Measurements from ENCODE around the gene DTNBP1. TPM values are rescaled to one million over a fixed set of nuclear protein-coding genes. Genes with fewer than 3 reads are reported as not detected.
"Not testable (repeated sequence)": the region's sequence is repeated elsewhere in the genome, so short reads cannot be mapped to it uniquely, and the experiment has no call there.

Gene DTNBP1
- polyA plus RNA-seq, 1 experiment: 19.1 TPM

- CTCF ChIA-PET: interaction anchor here (1.1 to 1.5 kb wide), 2 partner anchors 26 to 79 kb away, joined by 3 to 4 read pairs; no protein-coding TSS in a partner anchor
- POLR2A ChIA-PET: no interaction called here
- DNase-seq (ENCODE audit: low read depth): no peak
- no peak for TF ChIP-seq CTCF (IDR thresholded peaks at IDR 0.05; ENCODE audit: insufficient read depth, low read depth, low read length)
- no peaks in the 10 kb centered on the region for H3K27me3 ChIP-seq (ENCODE audit: control insufficient read depth, insufficient read depth, low read length)
- H3K4me3 ChIP-seq (ENCODE audit: low read depth, low read length): no peak overlapping the region
- H3K36me3 ChIP-seq (ENCODE audit: control insufficient read depth, insufficient read depth, low read length): no peaks in the 10 kb centered on the region
Observed at GRCh38 chr6:15544321-15544900, 118.4 kb downstream of the DTNBP1 start.

GRCh38 chr6:15543332-15543917 lies 119.4 kb downstream of the DTNBP1 start:
- POLR2A ChIA-PET; H3K36me3 ChIP-seq (ENCODE audit: control insufficient read depth, insufficient read depth, low read length); CTCF ChIA-PET; H3K4me3 ChIP-seq (ENCODE audit: low read depth, low read length); H3K27me3 ChIP-seq (ENCODE audit: control insufficient read depth, insufficient read depth, low read length); DNase-seq (ENCODE audit: low read depth): not testable (repeated sequence)

GRCh38 chr6:15539722-15540270 lies 123.0 kb downstream of the DTNBP1 start:
- Histone ChIP-seq H3K4me3 (ENCODE audit: low read depth, low read length) (no peak overlapping the region), H3K36me3 (ENCODE audit: control insufficient read depth, insufficient read depth, low read length) (no peaks in the 10 kb centered on the region; the same call in none of the 2 replicates), H3K27me3 (ENCODE audit: control insufficient read depth, insufficient read depth, low read length) (no peaks in the 10 kb centered on the region)
- DNase-seq (ENCODE audit: low read depth): no peak
- no peak for TF ChIP-seq CTCF (IDR thresholded peaks at IDR 0.05; ENCODE audit: insufficient read depth, low read depth, low read length)
- POLR2A ChIA-PET: no interaction called here
- CTCF ChIA-PET: interaction anchor here (1.2 kb wide), 1 partner anchor 12 kb away, joined by 3 read pairs; no protein-coding TSS in a partner anchor

- POLR2A ChIA-PET: no interaction called here
- H3K4me3 ChIP-seq (ENCODE audit: low read depth, low read length): no peak overlapping the region
- no peaks in the 10 kb centered on the region; the same call in none of the 2 replicates for H3K36me3 ChIP-seq (ENCODE audit: control insufficient read depth, insufficient read depth, low read length)
- no peak for TF ChIP-seq CTCF (IDR thresholded peaks at IDR 0.05; ENCODE audit: insufficient read depth, low read depth, low read length)
- no peaks in the 10 kb centered on the region for H3K27me3 ChIP-seq (ENCODE audit: control insufficient read depth, insufficient read depth, low read length)
- CTCF ChIA-PET: interaction anchor here (1.4 kb wide), 1 partner anchor 16 kb away, joined by 3 read pairs; no protein-coding TSS in a partner anchor
- DNase-seq (ENCODE audit: low read depth): no peak
Observed at GRCh38 chr6:15538766-15539495, 123.9 kb downstream of the DTNBP1 start.

- H3K4me3 ChIP-seq (ENCODE audit: low read depth, low read length): no peak overlapping the region
- no peaks in the 10 kb centered on the region; the same call in none of the 2 replicates for H3K36me3 ChIP-seq (ENCODE audit: control insufficient read depth, insufficient read depth, low read length)
- no peak for TF ChIP-seq CTCF (IDR thresholded peaks at IDR 0.05; ENCODE audit: insufficient read depth, low read depth, low read length)
- CTCF ChIA-PET: interaction anchor here (1.4 kb wide), 1 partner anchor 16 kb away, joined by 3 read pairs; no protein-coding TSS in a partner anchor
- no peaks in the 10 kb centered on the region for H3K27me3 ChIP-seq (ENCODE audit: control insufficient read depth, insufficient read depth, low read length)
- POLR2A ChIA-PET: no interaction called here
- no peak for DNase-seq (ENCODE audit: low read depth)
Observed at GRCh38 chr6:15538106-15538505, 124.7 kb downstream of the DTNBP1 start.

Measured in BJ (cell line).